ENCODE measurements around the gene ANO3. TPM values are rescaled to one million over a fixed set of nuclear protein-coding genes. Genes with fewer than 3 reads are reported as not detected.

The ANO3 gene
- total RNA-seq, 3 donors from 2014 or later (not counting 1 experiment from before 2014, with no cell fraction given) = not detected

GRCh38 chr11:26571861-26572654, 240.1 kb downstream of the ANO3 start, which contains the start of gene MUC15:
Gene MUC15 (minus strand): TSS chr11:26572263. CDS start chr11:26567094, 5,169 bp downstream.
- 71% methylated on average over 11 of the region's 12 CpGs for WGBS (ENCODE audit: insufficient coverage)
- peaks cover 3 to 5% of the 10 kb centered on the region in 2 donors for H3K9me3 Mint-ChIP-seq
- no peaks in the 10 kb centered on the region for H3K9me3 ChIP-seq (ENCODE audit: control insufficient read depth, insufficient read depth, low read length)
- TF ChIP-seq CTCF (IDR thresholded peaks at IDR 0.05) = no peak
- no peak for DNase-seq
- H3K4me1 ChIP-seq (ENCODE audit: control insufficient read depth, insufficient read depth, low read length) = no peaks in the 10 kb centered on the region
- no peaks in the 10 kb centered on the region for H3K36me3 Mint-ChIP-seq
- no peak within 1 kb of the TSS for H3K4me3 ChIP-seq (ENCODE audit: low read length)
- H3K4me1 Mint-ChIP-seq = no peaks in the 10 kb centered on the region
- intact Hi-C loops (cut with micrococcal nuclease) = no loop called here
- no peak within 1 kb of the TSS for H3K27ac ChIP-seq (ENCODE audit: low read length)
- no peak within 1 kb of the TSS for H3K27ac Mint-ChIP-seq
- H3K27me3 Mint-ChIP-seq (ENCODE audit: low read depth in 2 of 2) = no peaks in the 10 kb centered on the region
- no peak within 1 kb of the TSS for H3K4me3 Mint-ChIP-seq
- no peak for ATAC-seq
- no peaks in the 10 kb centered on the region for H3K36me3 ChIP-seq (ENCODE audit: control insufficient read depth, insufficient read depth, low read length)
- H3K27me3 ChIP-seq (ENCODE audit: control insufficient read depth, insufficient read depth, low read length) = no peaks in the 10 kb centered on the region

- no peak overlapping the region for H3K27ac Mint-ChIP-seq
- no peaks in the 10 kb centered on the region for H3K27me3 ChIP-seq (ENCODE audit: control insufficient read depth, insufficient read depth, low read length)
- H3K36me3 ChIP-seq (ENCODE audit: control insufficient read depth, insufficient read depth, low read length) = no peaks in the 10 kb centered on the region
- no peaks in the 10 kb centered on the region for H3K4me1 ChIP-seq (ENCODE audit: control insufficient read depth, insufficient read depth, low read length)
- no peak for DNase-seq
- no peak for ATAC-seq
- no peak for TF ChIP-seq CTCF (IDR thresholded peaks at IDR 0.05)
- no peak overlapping the region for H3K27ac ChIP-seq (ENCODE audit: low read length)
- intact Hi-C loops (cut with micrococcal nuclease) = no loop called here
- peaks cover 3 to 5% of the 10 kb centered on the region in 2 donors for H3K9me3 Mint-ChIP-seq
- no peaks in the 10 kb centered on the region for H3K36me3 Mint-ChIP-seq
- WGBS (ENCODE audit: insufficient coverage) = 83% methylated on average over 10 of the region's 11 CpGs
- H3K9me3 ChIP-seq (ENCODE audit: control insufficient read depth, insufficient read depth, low read length) = no peaks in the 10 kb centered on the region
- no peak overlapping the region for H3K4me3 Mint-ChIP-seq
- no peaks in the 10 kb centered on the region for H3K4me1 Mint-ChIP-seq
- no peak overlapping the region for H3K4me3 ChIP-seq (ENCODE audit: low read length)
- H3K27me3 Mint-ChIP-seq (ENCODE audit: low read depth in 2 of 2) = no peaks in the 10 kb centered on the region
These were observed 241.0 kb downstream of the ANO3 start for GRCh38 chr11:26572770-26573402.

GRCh38 chr11:26573896-26574295, 242.0 kb downstream of the ANO3 start:
- intact Hi-C loops (cut with micrococcal nuclease) = no loop called here
- no peaks in the 10 kb centered on the region for H3K27me3 ChIP-seq (ENCODE audit: control insufficient read depth, insufficient read depth, low read length)
- no peak overlapping the region for H3K27ac Mint-ChIP-seq
- no peaks in the 10 kb centered on the region for H3K4me1 Mint-ChIP-seq
- no peaks in the 10 kb centered on the region for H3K36me3 Mint-ChIP-seq
- H3K36me3 ChIP-seq (ENCODE audit: control insufficient read depth, insufficient read depth, low read length) = no peaks in the 10 kb centered on the region
- no peak overlapping the region for H3K4me3 ChIP-seq (ENCODE audit: low read length)
- no peak overlapping the region for H3K27ac ChIP-seq (ENCODE audit: low read length)
- H3K9me3 Mint-ChIP-seq = peaks cover 3% of the 10 kb centered on the region in 2 donors
- no peaks in the 10 kb centered on the region for H3K4me1 ChIP-seq (ENCODE audit: control insufficient read depth, insufficient read depth, low read length)
- no peak for TF ChIP-seq CTCF (IDR thresholded peaks at IDR 0.05)
- no peaks in the 10 kb centered on the region for H3K9me3 ChIP-seq (ENCODE audit: control insufficient read depth, insufficient read depth, low read length)
- DNase-seq (no peak), ATAC-seq (no peak)
- no peaks in the 10 kb centered on the region for H3K27me3 Mint-ChIP-seq (ENCODE audit: low read depth in 2 of 2)
- 69% methylated on average over 2 of the region's 2 CpGs for WGBS (ENCODE audit: insufficient coverage)
- no peak overlapping the region for H3K4me3 Mint-ChIP-seq

Measured in natural killer cell (primary cell).